ENCODE measurements around the gene TPM4.
A peak's percentile ranks its signal among the peaks of the same experiment; 100 is the strongest.
"Not testable (repeated sequence)": the region's sequence is repeated elsewhere in the genome, so short reads cannot be mapped to it uniquely, and the experiment has no call there.

Gene TPM4

DNA sequence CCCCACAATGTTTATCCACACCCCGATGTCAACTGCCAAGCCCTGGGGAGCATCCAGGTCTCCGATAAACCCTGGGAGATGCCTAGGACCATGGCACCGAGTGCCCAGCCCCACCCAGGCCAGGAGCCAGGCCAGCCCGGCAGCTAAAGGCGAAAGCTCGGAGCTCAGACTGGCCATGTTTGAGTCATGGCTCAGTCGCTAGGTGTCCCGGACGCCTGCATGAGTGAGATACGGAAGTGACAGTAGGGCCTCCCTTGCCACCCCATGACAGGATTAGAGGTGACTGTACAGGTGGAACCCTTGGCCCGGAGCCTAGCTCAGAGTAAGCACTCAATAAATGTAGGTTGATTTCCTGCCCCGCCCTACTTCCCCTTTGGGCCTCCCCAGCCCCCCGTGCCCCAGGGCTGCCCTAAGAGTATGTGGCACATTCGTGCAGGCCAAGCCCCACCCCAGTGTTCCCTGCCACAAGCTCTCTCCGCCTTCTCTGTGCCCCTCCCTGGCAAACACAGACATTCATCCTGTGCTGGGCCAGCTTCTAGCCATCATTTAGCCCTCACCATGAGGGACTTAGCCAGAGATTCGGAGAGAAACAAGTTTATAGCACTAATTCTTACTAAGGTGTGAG lies 5.8 kb upstream of the TPM4 start:
- FAIRE-seq (no peak), DNase-seq (ENCODE audit: insufficient read length, low spot score) (no peak)

DNA sequence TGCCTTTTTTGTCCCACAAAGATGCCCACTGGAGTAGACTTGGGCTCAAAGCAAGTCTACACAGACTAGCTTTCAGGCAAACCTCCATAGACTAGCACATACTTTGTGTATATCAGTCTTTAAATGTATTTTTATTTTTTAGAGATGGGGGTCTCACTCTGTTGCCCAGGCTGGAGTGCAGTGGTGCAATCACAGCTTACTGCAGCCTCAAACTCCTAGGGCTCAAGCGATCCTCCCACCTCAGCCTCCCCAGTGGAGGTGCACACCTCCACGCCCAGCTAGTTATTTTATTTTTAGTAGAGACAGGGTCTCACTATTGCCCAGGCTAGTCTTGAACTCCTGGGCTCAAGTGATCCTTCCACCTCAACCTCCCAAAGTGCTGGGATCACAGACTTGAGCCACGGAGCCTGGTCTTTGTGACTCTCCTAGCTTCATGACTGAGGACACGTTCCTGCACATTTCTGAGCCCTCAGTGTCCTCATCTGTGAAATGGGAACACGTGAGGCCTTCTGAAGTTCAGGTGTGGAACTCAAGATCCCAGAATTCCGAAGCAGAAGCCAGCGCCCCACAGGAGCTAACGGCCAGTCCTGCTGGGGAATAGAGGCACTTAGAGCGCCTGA lies 5.1 kb upstream of the TPM4 start:
- no peak for FAIRE-seq

DNA sequence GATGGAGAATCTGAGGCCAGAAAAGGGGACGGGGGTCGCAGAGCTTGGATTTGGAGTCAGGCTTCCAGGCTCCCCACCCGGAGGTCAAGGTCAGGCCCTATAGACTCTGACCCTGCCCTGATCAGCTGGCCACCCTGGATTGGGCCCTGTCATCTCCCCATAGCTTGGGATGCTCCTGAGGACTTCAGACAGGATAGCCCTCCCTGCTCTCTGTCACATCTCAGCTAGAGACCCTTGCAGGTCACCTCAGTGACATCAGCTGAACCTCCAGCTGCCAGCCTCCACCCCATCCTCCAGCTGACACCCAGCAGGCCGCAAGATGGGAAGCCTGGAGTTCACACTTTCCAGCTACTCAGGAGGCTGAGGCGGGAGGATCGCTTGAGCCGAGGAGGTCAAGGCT lies 2.8 kb upstream of the TPM4 start:
- DNase-seq (ENCODE audit: insufficient read length, low spot score): no peak
- FAIRE-seq: no peak

More for the DNA sequence above, 5.1 kb upstream of the TPM4 start:
- DNase-seq (ENCODE audit: insufficient read length, low spot score): no peak

DNA sequence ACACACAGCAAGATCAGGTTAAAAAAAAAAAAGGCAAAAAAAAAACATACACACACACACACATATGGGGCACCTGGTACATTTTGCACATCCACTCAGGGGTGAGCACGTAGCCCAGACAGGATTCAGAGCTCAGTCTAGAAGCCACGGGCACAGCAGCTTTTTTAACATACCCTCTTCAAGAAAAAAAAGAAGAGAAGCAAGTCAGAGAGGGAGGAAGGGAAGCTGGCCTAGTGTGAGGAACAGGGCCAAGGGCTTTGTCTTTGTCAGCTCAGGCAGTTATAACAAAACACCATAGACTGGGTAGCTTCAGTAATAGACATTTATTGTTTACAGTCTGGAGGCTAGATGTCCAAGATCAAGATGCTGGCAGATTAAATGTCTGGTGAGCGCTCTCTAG lies 2.3 kb upstream of the TPM4 start:
- DNase-seq (ENCODE audit: insufficient read length, low spot score): no peak
- no peak for FAIRE-seq

DNA sequence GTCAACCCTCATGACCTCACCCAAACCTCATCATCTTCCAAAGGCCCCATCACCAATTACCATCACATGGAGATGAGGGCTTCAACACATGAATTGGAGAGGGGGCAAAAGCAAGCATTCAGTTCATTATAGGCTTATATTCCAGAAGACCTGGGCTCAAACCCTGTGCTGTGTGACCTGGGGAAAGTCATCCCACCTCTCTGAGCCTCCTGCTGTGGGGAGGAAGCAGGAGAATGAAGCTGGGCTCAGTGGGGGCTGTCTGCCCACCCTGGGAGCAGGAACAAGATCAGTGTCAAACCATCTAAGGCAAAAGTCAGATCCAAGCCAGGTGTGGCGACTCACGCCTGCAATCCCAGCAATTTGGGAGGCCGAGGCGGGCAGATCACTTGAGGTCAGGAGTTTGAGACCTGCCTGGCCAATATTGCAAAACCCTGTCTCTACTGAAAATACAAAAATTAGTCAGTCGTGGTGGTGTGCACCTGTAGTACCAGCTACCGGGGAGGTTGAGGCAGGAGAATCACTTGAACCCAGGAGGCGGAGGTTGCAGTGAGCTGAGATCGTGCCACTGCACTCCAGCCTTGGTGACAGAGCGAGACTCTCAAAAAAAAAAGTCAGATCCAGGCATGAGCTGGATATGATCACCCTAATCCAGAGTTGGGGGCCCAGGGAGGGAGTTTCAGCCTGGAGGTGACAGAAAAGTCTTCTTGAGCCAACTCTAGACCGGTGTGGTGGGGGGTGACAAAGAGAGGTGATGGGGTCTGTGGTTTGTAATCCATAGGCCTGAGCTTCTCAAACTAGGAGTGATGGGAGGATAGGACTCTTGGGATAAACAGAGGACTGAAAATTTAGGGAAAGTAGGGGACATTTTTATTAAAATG lies 1.6 kb upstream of the TPM4 start:
- DNase-seq (ENCODE audit: insufficient read length, low spot score): no peak

DNA sequence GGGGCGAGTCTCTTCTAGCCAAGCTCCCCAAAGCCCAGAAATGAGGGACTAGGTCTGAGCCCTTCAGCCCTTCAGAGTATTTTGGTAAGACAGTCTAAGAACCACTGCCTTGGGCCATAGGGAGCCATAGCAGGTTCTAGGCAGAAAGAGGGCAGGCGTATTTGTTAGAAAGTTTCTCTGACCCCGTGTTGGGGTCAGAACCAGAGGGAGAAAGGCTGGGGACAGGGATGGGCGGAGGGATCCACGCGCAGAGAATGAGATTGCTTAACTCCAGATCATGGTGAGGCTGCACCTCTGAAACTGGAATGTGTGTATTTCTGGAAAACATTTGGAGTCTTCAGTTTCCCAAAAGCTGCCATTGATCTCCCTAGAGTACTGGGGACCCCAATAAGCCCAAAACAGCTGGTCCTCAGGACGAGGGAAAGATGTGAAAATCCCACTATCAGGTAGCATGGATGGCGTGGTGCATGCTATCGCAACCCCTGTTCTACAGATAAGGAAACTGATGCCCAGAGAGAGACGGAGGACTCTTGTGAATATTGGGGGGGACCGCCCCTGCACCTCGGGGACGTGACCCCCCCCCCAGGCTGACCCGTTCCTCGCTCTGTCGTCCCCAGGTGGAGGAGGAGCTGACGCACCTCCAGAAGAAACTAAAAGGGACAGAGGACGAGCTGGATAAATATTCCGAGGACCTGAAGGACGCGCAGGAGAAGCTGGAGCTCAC lies 703 bp upstream of the TPM4 start:
- DNase-seq (ENCODE audit: insufficient read length, low spot score) (no peak), FAIRE-seq (no peak)

More for the DNA sequence above, 1.6 kb upstream of the TPM4 start:
- FAIRE-seq: no peak

DNA sequence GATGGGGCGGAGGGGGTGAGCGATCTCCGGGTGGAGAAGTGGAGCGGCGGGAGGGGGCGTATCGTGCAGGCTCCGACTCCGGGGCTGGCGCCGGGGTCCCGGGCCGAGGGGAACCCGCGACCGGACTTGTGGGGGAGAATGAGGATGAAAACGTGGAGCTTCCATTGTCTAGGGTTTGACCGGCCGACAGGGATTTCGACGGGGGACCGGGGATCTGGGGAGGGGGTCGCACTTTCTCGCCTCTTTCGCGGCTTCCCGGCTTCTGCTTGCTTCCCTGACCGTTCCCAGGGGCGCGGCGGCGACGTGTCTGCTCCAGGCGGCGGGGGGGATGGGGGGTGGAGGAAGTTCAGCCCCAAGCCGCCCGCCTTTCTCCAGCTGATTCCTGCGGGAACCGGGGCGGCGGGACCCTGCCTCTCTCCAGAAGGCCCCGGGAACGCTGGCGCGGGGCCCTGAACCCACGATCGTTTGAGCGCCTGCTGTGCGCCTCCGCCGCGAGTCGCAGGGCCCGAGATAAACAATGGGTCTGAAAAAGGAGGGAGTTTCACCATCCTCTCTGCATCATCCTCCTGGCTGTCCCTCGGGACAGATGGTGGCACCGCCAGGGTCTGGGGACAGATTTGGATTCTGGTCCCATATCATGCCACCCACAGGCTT lies 790 bp downstream of the TPM4 start:
- DNase-seq (ENCODE audit: insufficient read length, low spot score) (no peak), FAIRE-seq (no peak)

DNA sequence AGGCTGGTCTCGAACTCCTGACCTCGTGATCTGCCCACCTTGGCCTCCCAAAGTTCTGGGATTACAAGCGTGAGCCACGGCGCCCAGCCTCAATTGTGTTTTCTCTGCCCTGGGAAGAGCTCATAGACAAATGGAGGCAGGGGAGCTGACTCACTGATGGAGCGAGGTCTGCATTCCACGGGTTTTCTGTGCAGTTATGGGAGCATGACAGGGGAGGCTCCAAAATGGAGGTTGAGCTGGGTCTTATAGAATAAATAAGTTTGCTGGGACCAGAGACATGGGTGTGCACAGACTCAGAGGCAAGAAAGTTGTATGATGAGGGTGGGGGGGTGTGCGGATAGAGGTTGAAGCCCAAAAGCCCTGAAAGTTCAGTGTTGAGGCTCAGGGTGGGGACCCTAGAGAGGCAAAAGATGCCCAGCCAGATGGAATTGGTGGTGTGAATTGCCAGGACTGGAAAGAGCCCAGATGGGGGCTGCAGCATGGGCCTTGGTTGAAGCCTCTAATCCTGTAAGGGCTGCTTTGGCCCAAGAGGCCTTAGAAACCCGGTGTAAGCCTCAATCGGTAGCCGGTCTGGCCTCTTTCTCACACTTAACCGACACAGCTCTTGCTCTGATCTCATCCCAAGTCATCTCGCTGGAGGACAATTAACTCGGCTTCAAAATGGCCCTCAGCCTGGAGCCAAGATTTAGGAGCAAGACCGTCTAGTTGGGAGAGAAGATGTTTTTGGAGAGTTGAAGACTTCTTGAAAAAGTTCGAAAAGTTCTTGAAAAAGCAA lies 1.9 kb downstream of the TPM4 start:
- DNase-seq (ENCODE audit: insufficient read length, low spot score): no peak

DNA sequence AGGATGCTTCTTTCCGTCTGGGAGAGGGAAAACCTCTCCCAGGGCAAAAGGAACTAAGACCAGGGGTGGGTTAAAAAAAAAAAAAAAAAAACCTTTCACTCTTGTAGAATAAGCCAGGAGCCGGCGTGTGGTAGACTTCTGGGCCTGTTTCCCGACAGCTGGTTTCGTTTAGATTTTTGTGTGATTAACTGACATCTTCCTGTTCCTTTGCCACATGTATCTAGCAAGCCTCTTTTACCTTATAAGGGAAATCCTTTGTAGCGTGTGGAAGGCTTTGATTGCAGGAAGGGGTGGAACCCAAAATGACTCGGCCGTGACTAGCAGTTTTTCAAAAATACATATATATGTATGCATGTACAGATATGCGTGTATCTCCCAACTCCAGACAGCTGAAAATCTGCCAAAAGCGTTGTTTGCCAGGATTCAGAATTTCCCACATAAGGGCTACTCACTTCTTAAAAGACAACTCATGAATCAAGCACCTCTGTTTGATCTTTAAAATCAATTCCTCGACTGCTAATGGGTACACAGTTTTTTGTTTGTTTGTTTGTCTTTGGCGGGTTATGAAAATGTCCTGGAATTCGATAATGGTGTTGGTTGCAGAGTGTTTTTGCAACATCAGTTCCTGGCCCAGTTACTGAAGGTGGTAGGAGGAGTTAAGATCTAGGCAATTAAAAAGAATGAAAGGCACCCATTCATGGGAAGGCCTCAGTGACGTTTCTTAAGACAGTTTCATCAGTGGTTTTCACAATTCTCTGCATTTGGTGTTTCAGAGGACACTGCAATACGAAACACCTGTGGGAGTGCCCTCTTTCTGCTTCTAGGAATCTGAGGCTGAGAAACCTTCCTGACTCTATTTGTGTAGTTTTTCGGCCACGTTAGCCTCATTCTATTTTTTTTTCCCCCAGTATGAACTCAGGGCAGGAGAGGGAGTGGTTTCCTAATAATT lies 2.7 kb downstream of the TPM4 start:
- FAIRE-seq (no peak), DNase-seq (ENCODE audit: insufficient read length, low spot score) (peak; percentile 88)

More for the DNA sequence above, 1.9 kb downstream of the TPM4 start:
- FAIRE-seq: no peak

DNA sequence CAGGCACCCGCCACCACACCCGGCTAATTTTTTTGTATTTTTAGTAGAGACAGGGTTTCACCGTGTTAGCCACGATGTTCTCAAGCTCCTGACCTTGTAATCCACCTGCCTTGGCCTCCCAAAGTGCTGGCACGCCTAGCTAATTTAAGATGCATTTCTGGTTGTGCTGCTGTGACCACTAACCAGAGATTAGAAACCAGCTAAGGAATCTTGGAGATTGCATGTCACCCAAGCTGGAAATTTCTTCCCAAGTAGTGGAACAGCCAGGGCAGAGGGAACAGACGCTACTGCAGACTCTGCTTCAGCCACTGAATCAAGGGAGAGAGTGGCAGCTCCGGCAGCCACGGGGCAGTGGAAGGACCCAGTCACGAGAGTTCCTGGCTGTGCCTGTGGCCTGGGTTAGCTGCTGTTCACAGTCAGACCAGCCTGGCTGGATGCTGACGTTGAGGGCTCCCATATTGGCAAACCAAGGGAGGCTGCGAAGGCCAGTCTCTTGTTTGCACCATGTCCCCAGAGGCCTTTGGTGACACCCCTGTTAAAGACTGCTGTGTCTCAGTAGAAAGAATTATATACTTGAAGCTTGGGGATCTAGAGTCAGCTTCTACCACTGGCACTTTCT lies 7.9 kb downstream of the TPM4 start:
- FAIRE-seq (no peak), DNase-seq (ENCODE audit: insufficient read length, low spot score) (no peak)

DNA sequence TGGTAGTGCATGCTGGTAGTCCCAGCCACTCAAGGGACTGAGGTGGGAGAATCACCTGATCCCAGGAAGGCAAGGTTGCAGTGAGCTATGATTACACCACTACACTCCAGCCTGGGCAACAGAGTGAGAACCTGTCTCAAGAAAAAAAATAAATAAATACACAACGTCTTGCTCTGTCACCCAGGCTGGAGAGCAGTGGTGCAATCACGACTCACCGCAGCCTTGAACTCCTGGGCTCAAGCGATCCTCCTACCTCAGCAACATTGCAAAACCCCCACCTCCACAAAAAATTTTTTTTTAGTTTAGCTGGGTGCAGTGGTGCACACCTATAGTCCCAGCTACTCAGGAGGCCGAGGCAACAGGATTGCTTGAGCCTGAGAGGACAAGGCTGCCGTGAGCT lies 8.8 kb downstream of the TPM4 start:
- FAIRE-seq: no peak
- DNase-seq (ENCODE audit: insufficient read length, low spot score): no peak

DNA sequence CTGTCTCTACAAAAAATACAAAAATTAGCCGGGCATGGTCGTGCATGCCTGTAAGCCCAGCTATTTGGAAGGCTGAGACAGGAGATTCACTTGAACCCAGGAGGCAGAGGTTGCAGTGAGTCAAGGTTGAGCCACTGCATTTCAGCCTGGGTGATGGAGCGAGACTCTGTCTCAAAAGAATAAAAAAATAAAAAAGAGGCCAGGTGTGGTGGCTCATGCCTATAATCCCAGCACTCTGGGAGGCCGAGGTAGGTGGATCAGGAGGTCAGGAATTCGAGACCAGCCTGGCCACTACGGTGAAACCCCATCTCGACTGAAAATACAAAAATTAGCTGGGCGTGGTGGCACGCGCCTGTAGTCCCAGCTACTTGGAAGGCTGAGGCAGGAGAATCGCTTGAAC lies 11.1 kb downstream of the TPM4 start:
- not testable (repeated sequence) for FAIRE-seq; DNase-seq (ENCODE audit: insufficient read length, low spot score)

DNA sequence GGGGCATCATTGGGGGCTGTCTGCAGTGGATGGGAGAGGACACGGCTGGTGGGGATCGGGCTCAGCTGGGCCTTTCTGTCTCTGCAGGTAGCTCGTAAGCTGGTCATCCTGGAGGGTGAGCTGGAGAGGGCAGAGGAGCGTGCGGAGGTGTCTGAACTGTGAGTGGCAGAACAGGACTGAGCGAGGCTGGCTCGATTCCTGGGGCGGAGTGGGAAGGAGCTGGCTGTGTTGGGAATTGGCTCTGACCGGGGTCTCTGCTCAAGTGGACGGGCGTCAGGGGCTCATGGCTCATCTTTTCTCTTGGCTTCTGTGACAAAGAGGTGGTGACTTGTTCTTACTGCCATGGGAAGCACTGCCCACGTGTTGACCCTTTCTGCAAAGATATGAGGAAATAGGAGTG lies 11.6 kb downstream of the TPM4 start:
- FAIRE-seq (no peak), DNase-seq (ENCODE audit: insufficient read length, low spot score) (no peak)

DNA sequence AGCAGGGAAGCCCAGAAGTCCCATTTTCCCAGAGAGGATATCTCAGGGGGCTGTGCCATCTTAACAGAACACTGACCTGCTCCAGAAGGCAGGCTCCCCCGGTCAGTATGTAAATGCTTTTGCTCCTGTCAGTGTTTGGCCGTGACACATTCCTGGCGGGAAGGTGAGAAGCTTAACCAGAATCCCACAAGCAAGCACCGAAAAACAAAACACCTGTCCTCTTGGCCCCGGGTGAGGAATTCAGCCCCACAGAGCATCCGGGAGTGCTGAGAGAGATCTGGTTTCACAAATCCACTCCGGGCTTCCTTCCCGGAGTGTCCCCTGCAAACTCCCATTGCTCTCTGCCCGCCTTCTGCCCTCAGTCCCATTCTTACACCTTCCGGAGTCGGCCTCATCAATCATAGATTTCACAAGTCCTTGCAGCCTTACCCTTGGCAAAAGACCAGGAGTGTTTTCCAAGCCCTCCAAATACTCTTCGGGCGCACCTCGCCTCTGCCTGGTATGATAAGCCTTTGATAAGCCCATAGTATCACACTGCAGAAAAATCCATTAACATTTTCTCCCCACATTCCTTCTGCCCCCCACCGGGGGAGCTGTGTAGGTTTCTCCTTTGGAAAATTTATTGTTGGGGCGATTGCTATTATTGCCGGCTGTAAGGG lies 12.2 kb downstream of the TPM4 start:
- FAIRE-seq (no peak), DNase-seq (ENCODE audit: insufficient read length, low spot score) (no peak)

DNA sequence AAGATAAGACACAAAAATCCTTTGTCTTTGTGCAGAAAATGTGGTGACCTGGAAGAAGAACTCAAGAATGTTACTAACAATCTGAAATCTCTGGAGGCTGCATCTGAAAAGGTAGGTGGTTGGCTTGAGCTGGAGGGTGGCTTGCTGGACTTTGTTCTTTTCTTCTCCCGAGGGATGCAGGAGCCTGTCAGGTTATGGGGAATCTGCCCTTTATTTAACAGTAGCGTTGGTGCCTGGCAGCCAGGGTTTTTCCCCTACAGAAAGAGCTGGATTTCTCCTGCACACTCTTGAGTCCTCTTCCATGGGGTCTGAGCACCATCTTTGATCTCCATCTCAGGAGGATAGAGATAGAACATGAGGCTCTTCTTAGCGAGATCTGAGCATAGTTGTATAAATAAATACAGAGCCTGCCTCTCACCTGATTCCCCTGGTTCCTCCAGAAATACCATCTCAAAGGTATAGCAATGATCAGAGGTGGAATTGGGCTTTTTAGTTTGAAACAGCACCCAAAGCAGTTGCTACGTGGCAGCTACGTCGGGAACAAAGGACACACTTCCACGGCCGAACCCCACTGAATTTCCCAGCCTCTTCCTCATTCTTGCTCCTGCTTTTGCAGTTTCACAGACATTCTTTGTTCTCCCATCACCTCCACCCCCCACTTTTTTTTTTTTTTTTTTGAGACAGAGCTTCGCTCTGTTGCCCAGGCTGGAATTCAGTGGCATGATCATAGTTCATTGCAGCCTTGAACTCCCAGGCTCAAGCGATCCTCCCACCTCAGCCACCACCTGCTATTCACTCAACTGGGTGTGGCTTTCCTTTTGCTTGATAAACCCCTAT lies 12.9 kb downstream of the TPM4 start:
- FAIRE-seq (no peak), DNase-seq (ENCODE audit: insufficient read length, low spot score) (no peak)

DNA sequence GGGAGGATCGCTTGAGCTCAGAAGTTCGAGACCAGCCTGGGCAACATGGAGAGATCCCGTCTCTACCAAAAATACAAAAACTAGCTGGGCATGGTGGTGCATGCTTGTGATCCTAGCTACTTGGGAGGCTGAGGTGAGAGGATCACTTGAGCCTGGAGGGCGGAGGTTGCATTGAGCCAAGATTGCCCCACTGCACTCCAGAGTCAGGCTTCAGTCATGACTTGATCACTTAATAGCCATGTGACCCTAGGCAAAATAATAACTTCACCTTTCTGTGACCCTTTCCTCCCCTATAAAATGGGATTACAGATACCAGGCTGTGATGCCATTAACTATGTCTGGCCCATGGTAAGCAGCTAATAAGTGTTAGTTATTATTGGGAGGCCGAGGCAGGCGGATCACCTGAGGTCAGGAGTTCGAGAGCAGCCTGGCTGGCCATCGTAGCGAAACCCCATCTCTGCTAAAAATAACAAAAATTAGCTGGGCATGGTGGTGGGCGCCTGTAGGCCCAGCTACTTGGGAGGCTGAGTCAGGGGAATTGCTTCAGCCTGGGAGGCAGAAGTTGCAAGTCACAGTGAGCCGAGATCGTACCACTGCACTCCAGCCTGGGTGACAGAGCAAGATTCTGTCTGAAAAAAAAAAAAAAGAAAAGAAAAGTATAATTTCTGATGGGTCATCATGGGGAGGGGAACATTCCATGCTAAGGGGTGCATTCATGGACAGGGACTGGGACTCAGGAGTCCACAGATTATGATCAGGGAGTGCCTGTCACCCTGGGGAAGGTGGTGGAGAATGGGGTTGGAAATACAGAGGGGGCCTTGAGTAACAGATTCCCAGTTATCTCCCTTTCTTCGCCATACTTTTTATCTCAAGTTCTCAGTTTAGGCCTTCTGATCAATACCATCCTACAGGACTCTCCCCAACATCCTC lies 15.5 kb downstream of the TPM4 start:
- FAIRE-seq (no peak), DNase-seq (ENCODE audit: insufficient read length, low spot score) (no peak)
